SK-N-DZ (cell line): ENCODE measurements around the gene RPUSD3.

Source experiments
- DNase-seq: peaks from one replicate; pipeline ENCODE4 v3.0.0-alpha.2; 2015; ENCODE audit warnings: low spot score

RPUSD3 gene

DNA sequence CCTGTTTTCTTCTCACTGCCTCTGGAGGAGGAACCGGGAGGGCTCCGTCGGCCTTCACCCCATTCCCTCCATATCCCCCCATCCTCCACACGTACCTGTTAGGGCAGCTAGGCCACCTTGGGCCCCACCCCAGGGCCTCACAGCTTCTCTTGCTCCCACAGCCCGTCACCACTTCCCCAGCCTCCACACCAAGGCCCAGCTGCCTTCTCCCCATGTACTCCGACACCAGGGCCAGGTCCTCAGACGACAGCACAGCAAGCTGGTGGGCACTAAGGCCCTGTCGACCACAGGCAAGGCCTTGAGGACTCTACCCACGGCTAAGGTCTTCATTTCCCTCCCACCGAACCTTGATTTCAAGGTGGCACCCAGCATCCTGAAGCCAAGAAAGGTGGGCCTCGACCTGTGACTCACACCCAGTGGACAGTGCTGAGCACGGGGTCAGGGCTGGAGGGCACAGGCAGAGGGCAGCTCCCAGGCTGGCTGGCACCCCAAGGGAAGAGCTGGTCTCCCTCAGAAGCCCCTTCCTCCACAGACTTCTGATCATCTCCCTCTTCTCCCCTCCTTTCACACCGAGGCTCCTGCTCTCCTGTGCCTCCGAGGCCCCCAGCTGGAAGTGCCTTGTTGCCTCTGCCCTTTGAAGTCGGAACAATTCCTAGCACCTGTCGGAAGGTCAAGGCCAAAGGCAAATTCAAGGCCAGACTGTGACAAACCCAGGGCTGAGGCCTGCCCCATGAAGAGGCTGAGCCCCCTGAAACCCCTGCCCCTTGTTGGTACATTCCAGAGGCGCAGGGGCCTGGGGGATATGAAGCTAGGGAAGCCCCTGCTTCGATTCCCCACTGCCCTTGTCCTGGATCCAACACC lies 9.1 kb downstream of the RPUSD3 start:
- DNase-seq = no peak

DNA sequence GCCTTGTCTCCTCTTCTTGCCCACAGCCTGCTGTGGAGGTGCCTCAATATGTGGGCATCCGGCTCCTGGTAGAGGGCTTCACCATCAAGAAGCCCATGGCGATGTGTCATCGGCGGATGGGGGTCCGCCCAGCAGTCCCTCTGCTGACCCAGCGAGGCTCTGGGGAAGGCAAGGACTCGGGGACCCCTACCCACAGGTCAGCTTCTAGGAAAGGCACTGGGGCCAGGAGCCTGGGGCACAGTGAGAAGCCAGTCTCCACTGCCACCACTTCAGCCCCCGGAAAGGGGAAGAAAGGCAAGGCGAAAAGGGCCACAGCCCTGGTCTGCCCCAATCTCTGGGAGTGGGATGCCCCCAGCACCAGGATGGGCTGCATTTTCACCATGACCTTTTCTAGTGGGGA lies 10.7 kb downstream of the RPUSD3 start:
- no peak for DNase-seq

DNA sequence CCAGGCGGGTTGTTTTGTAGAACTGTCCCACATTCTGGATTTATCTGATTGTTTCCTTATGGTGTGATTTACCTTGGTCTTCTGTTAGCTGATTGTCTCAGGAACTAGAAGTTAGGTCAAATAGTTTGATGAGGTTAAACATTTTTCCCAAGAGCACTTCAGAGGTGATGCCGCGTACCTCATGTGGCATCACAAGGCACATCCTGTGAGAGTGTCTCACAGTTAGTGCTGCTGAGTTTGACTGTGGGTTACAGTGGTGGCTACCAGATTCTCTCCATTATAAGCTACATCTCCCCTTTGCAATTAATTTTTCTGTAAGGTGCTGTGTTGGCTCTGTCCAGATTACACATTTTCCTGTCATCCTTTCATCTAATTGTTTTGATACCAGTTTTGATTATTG lies 12.6 kb downstream of the RPUSD3 start:
- DNase-seq = no peak

DNA sequence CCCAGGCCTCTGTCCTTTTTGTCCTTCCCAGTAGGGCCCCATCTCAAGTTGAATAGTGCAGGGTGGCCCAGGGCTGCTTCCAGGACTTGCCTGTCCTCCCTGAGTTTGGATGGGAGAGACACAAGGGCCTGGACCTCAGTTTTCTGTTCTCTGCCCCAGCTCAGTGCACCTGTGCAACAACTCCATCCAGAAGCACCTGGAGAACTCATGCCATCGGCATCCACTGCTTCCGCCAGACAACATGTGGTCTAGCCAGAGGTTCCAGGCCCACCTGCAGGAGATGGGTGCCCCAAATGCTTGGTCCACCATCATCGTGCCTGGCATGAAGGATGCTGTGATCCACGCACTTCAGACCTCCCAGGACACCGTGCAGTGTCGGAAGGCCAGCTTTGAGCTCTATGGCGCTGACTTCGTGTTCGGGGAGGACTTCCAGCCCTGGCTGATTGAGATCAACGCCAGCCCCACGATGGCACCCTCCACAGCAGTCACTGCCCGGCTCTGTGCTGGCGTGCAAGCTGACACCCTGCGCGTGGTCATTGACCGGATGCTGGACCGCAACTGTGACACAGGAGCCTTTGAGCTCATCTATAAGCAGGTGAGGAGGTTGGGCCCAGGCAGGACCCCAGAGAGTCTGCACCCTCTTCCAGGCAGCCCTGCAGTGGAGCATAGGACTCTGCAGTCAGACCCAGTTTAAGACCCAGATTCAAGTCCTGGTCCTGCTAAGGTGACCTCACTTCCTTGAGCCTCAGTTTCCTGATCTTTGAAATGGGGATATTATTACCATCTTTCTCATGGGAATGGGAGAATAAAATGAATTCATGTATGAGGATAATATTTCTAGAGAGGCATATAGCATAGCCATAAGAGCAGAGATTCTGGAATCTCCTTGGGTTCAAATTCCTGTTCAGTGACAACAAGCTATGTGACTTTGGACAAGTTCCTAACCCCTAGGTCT lies 14.7 kb downstream of the RPUSD3 start:
- no peak for DNase-seq

DNA sequence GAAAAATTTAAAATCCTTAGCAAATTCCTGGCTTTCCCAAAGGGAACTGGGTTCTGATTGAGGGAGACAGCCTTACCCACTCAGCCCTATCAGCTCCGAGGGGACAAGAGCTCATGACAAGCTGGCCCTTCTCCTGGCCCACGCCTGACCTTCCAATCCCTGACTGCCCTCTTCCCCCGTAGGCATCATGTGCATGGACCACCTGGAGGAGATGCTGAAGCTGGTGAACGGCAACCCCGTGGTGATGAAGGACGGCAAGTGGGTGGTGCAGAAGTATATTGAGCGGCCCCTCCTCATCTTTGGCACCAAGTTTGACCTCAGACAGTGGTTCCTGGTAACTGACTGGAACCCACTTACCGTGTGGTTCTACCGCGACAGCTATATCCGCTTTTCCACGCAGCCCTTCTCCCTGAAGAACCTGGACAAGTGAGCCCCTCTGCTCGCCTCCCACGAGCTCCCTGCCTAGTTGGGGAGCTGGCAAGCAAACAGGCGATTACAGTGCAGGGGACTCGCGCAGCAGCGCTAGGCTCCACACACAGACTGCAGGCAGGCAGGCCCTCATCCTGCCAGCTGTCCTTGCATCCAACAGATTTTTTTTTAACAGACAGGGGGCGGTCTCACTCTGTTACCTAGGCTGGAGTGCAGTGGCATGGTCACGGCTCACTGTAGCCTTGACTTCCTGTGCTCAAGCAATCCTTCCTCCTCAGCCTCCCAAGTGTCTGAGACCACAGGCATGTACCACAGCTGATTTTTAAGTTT lies 16.8 kb downstream of the RPUSD3 start:
- peak; percentile 48 for DNase-seq

DNA sequence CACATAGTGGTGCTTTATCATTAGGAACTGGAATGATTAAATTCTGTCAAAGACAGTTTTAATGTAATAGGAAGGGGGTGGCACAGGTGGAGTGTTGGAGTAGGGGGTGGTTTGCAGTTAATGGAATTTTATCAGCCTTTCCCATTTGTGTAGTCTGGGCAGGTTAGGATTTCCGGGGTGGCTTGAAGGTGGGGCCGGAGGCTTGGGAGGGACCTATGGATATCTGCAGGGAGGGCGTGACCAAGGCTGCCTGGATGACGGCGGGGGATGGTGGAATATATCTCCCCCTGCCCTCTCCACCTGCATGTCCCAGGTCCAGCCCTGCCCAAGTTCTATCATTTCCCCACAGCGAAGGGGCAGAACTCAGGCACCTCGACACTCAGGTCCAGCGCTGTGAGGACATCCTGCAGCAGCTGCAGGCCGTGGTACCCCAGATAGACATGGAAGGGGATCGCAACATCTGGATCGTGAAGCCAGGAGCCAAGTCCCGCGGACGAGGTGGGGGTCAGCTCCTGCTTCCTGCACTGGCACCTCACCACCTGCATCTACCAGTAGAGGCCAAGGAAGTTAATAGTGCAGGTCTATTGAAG lies 18.3 kb downstream of the RPUSD3 start:
- DNase-seq = no peak

DNA sequence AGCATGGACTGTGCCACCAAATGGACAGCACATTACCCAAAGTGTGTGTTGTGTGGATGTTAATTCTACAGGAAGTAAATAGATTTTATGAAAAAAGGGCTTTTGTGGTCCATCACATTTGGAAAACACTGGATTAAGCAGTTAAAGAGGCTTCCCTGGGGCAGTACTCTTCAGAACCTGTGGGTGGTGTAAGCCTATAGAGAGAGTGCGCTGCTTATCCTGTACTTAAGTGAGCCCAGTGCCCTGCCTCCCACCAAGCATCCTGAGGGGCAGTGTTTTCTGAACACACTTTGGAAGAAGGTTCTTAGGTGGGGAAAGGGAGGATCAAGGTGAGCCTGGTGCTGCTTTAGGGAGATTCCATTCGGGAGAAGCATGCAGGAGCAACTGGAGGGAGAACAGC lies 22.9 kb downstream of the RPUSD3 start:
- DNase-seq = peak; percentile 39

DNA sequence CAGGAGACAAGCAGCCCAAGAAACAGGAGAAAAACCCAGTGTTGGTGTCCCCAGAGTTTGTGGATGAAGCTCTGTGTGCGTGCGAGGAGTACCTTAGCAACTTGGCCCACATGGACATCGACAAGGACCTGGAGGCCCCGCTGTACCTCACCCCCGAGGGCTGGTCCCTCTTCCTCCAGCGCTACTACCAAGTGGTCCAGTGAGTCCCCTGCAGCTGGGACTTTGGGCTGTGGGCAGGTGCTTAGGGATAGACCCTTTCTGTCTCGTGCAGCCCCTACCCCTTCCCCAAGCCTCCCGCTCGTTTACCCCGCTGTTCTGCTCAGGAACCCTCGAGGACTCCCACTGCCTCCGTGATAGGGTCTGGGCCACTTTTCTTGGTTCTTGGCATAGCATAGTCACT lies 23.3 kb downstream of the RPUSD3 start:
- no peak for DNase-seq

DNA sequence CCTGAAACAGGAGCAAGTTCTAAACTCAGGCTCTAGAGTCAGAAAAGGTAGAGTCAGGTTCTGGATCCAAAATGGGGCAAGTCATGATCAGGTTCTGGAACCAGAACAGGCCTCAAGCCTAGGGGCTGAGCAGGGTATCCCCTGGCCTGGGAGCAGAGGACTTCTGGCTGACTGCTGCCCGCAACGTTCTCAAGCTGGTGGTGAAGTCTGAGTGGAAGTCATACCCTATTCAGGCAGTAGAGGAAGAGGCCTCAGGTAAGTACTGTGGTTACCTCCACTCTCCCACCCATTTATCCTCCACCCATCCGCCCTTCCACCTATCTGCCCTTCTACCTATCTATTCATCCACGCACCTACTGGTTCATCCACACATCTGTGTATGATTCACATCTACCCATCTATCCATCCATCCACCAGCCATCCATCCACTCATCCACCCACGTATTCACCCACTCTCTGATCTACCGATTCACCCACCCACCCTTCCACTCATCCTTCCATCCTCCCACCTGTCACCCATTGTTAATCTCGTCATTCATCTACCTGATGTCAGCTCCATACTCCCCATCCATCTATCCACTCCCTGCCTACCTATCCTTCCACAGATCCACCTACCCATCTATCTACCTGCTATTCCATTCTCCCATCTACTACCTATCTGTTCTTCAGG lies 25.0 kb downstream of the RPUSD3 start:
- no peak for DNase-seq

DNA sequence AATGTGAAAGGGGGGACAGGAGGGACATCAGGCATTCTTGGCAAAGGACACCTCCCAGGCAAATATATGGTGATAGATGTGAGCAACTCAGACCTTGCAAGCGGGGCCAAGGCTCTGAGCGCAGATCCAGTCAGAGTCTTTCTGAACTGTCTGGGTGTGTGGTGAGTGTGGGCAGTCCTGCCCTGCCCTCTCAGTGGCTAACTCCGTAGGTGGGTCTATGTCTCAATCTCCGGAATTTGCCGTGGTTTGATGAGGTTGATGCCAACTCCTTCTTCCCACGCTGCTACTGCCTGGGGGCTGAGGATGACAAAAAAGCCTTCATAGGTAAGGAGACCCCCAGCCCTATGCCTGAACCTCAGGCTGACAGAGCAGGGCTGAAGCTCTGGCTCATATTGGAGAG lies 26.4 kb downstream of the RPUSD3 start:
- DNase-seq = no peak

DNA sequence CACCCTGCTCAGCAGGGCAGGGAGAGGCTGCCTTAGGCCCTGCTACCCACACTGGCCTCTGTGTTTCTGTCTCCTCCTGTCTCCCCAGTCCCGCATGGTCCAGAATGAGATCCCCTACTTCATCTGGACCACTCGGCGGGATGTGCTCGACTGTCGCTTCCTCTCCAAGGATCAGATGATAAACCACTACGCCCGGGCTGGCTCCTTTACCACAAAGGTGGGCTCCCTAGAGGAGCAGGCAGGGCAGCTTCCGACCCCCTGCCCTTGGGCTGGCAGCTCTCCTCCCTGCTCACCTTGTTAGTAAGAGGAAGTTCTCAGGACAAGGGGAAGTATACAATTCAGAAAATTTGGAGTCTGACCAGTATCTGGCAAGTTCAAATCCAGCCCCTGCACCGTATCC lies 27.8 kb downstream of the RPUSD3 start:
- DNase-seq = no peak

DNA sequence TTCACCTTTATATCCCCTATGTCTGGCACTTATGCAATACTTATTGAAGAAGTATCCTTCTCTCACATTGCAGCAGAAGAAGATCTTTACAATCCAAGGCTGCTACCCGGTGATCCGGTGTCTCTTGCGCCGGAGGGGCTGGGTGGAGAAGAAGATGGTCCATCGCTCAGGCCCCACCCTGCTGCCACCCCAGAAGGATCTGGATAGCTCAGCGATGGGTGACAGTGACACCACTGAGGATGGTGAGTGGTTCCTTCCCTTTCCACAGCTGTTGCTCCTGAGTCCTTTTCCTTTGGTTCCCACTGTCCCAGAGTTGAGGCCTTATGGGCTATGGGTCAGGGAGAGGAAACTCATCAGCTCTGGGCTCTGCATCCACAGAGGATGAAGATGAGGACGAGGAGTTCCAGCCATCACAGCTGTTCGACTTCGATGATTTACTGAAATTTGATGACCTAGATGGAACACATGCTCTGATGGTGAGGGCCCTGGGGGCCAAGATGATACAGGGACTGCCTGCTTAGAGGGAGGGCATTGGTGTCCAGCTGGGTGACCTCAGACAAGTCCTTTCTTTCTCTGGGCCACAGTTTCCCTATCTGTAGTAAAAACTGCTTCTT lies 30.8 kb downstream of the RPUSD3 start:
- no peak for DNase-seq

DNA sequence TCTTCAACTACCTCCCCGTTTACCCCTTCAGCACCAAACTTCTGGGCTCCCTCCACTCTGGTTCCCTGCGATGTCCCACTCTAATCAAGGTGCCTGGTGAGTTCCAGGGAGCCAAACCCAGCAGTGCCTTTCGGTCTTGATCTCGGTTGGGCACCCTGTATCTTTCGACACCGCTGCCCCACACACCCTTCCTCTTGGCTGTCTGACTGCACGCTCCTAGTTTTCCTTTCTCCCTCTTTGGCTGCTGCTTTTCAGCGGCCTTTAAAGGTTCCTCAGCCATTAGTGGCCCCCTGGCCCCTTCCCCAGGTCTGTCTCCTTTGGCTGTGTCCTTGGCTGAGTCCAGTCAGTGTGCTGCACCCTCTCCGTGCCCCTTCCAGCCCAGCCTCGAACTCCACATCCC lies 33.0 kb downstream of the RPUSD3 start:
- DNase-seq = no peak

DNA sequence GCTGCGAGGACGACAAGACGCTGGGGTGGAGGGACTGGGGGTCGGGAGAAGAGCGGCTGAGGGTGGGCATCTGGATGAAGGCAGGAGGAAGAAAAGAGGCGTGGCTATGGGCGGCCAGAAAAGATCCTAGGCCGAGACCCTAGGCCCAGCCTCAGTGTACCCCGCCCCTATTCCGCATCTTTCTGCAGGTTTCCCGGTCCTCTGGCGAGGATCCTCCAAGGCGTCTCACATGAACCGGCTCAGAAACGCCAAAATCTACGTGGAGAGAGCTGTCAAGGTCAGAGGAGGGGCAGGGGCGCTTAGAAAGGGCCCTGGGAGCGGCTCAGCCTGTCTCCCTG lies 33.4 kb downstream of the RPUSD3 start:
- peak; percentile 76 for DNase-seq

DNA sequence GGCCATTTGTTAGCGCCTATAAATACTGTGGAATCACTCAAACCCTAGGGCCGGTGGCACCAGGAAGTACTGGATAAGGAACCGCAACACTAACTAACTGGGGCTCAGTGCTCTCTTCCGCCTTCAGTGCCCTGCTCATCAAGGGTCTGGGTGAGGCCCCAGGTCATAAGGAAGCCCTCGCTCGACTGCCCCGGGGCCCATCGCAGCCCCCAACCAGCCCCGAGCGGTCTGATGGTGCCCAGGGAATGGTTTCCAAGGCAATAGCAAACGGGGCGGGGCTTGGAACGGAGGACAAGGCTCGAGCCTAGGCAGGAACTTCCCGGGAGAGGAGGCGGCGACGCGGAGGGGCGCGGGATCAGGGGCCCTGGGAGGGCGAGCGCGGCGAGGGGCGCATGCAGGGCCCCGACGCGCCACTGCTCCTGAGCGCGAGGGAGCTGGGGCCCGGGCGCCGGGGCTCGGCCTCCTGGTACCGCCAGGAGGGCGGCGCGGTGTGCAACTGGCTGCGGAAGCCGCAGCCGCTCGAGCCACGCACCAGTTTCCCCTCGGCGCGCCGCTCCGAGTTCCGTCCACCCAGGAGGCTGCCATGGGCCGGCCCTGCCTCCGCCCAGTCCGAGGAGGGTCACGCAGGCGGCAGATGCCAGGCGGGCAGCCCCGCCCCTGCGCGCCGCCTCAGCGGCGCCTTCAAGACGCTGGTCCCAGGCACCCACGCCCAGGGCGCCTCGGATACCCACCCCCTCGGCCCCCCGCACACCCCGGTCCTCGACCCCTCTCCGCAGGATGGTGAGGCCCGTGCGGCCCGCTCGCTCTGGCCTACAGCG lies 34.0 kb downstream of the RPUSD3 start, which contains the start of gene TTLL3:
TSS of gene TTLL3 (plus strand) at position 648 of the 818 bp plus-strand sequence. CDS start 400 bp downstream, outside the sequence.
- peak; percentile 82 for DNase-seq

DNA sequence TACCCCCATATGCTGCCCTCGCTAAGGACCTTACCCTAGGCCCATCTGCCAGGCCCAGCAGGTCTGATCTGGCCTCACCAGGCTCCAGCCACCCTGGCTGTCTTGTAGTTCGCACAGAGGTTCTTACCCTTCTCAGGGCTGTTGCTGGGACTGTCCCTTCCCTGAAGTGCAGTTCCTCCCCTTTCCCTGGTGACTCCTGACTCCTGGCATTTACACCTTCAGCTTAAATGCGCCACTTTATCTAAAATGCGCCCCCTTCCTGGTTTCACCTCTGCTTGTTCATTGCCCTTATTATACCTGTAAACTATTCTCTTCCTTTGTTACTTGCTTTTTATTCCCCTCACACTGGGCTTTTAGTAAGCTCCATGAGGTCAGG lies 34.6 kb downstream of the RPUSD3 start:
- peak; percentile 35 for DNase-seq

DNA sequence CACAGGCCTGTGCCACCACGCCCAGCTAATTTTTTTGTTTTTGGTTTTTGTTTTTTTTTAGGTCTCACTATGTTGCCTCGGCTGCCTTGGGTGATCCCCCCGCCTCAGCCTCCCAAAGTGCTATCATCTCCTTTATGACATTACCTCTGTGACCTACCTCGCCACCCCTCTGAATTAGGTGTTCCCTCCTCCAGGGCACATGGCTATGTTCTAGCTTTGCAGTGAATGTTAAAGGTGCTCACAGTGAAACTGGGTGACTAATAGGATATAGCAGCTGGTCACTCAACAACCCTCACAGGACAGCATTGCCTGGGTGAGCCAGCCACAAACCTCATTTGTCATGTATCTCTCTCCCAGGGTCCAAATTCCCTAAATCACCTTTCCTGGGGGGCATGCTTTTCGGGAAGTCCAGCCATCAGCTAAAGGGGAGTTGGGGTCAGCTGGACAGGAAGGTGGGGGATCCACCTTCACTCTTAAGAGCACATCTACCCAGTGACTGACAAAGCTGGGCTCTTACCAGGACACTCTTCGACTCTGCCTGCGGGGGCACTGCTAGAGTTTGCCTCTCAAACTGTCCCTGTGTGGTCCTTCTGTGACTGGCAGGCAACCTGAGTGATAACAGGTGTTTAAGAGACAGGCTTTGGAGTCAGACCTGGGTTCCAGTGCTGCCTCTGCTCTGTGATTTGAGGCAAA lies 35.3 kb downstream of the RPUSD3 start:
- peak; percentile 69 for DNase-seq

DNA sequence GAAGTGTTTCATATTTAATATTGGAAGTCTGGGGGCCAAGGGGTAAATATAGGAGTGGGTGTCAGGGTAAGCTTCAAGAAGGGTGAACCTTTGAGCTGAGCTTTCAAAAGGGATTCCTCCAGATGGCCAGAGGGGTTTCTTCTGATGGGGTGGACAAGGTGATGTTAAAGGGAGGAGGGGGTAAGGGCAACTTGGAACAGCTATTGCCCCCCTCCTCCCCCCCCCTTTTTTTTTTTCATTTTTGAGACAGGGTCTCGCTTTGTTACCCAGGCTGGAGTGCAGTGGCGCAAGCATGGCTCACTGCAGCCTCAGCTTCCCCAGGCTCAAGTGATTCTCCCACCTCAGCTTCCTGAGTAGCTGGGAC lies 35.8 kb downstream of the RPUSD3 start:
- no peak for DNase-seq
